Urinary bladder (tissue), 4 donors: Measurements from ENCODE around the gene ARHGAP22. TPM values are rescaled to one million over a fixed set of nuclear protein-coding genes. Genes with fewer than 3 reads are reported as not detected.

Experiments
- DNase-seq: peaks from one replicate; pipeline ENCODE4 v3.0.0-alpha.2; 2015; ENCODE audit errors: extremely low spot score
- H3K27ac ChIP-seq: one replicate; pipeline ENCODE4 v1.5.1; 2013; ENCODE audit warnings: low read depth, mild to moderate bottlenecking, moderate library complexity
- H3K36me3 ChIP-seq: one replicate; pipeline ENCODE4 v1.6.1; 2013; ENCODE audit warnings: mild to moderate bottlenecking, moderate library complexity; ENCODE audit not compliant: insufficient read depth
- H3K4me1 ChIP-seq: one replicate; pipeline ENCODE4 v1.6.1; 2013; ENCODE audit warnings: mild to moderate bottlenecking, moderate library complexity; ENCODE audit not compliant: insufficient read depth
- H3K4me3 ChIP-seq: one replicate; pipeline ENCODE4 v1.5.1; 2013; ENCODE audit warnings: low read depth, low read length
- WGBS: extraction: QIAGEN DNeasy Blood & Tissue Kit; methylation state at CpG from one replicate; pipeline ENCODE4 v1.1.7; 2013; 5-methylcytosine and 5-hydroxymethylcytosine counted together
- polyA plus RNA-seq: library from polyadenylated mRNA; stranded (reverse); fragments of 200-250 nt; gene quantifications from one replicate; pipeline ENCODE4 v1.2.3, GENCODE V29; 2013
- total RNA-seq: library from RNA; depleted of rRNA; stranded (reverse); fragments of >200 nt; gene quantifications from one replicate; pipeline ENCODE4 v1.2.3, GENCODE V29; 2014
- donor health status: healthy with polysubstance abuse.
- donor health status: healthy.

The ARHGAP22 gene
- total and polyA plus RNA-seq, 2 donors, result 2.3 to 6.0 TPM

DNA sequence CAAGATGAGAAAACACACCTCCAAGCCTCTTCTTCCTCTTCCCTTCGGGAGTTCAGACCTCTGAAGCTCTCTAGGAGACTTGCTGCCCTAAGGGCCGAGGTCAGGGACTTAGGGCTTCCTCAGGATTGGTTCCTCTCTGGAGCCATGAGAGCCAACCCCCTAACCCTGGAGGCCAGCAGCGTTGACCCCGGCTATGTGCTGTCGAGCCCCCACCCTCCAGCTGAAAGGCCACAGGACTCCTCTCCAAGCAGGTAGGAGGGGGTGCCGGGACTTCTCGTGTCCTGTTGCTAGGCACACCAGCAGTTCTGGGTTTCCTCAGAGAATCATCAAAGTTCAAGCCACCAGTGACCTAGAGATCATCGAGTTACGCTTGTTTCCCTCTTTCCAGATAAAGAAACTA is 87.4 kb downstream of the ARHGAP22 start:
- 84% methylated on average over 9 of the region's 9 CpGs for WGBS
- no peak overlapping the region for H3K4me3 ChIP-seq
- H3K36me3 ChIP-seq, result no peaks in the 10 kb centered on the region
- H3K4me1 ChIP-seq, result no peaks in the 10 kb centered on the region
- no peak overlapping the region for H3K27ac ChIP-seq
- no peak for DNase-seq

DNA sequence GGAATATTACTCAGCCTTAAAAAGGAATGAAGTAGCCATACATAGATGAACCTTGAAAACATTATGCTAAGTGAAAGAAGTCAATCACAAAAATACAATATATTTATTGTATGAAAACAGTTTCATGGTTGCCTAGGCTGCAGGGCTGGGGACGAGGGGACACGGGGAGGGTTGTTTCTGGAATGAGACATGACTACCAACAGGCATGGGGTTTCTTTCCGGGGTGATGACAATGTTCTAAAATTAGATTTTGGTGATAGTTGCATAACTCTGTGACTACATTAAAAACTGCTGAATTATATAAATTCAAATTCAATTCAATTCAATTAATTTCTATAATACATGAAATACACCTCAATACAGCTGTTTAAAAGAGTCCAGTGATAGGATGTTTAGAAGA is 88.0 kb downstream of the ARHGAP22 start:
- Histone ChIP-seq H3K36me3 (no peaks in the 10 kb centered on the region), H3K4me1 (no peaks in the 10 kb centered on the region), H3K4me3 (no peak overlapping the region), H3K27ac (no peak overlapping the region)
- no peak for DNase-seq
- 81% methylated on average over 3 of the region's 3 CpGs for WGBS

DNA sequence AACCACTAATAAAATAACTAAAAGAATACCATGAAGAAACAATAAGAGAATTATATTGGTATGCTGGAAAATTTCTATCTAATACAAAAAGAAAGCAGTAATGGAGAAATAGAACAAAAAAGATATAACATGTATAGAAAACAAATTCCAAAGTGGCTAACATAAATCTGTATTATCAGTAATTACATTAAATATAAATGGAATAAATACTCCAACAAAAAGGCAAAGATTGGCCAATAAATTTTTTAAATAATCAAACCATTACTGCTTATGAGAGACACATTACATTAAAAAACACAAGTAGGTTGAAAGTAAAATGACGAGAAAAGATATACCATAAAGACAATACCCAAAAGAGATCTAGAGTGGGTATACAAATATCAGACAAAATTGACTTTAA is 90.0 kb downstream of the ARHGAP22 start:
- Histone ChIP-seq H3K4me3 (no peak overlapping the region), H3K4me1 (no peaks in the 10 kb centered on the region), H3K27ac (no peak overlapping the region), H3K36me3 (no peaks in the 10 kb centered on the region)
- WGBS, result 87% methylated on average over 1 of the region's 1 CpG
- no peak for DNase-seq

DNA sequence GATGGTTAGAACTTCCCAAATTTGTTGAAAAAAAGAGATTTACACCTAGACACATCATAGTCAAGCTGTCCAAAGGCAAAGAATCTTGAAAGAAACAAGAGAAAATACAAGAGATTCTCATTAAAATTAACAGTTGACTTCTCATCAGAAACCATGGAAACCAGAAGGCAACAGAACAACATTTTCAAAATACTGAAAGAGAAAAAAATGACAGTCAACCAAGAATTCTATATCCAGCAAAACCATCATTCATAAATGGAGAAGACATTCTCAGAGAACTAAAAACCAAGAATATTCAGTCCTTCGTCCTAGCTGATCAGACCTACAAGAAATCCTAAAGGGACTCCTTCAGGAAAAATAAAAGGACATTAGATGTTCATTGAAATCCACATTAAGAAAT is 90.6 kb downstream of the ARHGAP22 start:
- H3K27ac ChIP-seq, result no peak overlapping the region
- no peak overlapping the region for H3K4me3 ChIP-seq
- H3K4me1 ChIP-seq, result no peaks in the 10 kb centered on the region
- no peak for DNase-seq
- H3K36me3 ChIP-seq, result no peaks in the 10 kb centered on the region
- 92% methylated on average over 1 of the region's 1 CpG for WGBS

DNA sequence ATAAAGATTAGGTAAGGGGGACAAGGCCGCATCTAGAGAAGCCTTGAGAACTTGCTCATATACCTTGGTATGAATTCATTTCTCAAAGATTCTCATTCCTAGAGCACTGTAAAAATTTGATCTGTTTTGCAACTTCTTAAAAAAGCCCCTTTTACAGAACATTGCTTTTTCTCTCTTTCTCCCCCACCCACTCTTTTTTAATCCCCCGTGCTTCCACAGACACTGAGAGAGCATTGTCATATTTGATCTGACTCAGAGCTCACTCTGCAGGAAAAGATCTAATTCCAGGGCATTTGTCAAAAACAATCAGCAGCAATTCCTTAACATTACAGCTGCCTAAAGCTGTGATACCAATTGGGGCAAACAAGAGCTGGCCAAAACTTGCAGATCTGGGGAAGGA is 92.0 kb downstream of the ARHGAP22 start:
- Histone ChIP-seq H3K4me3 (no peak overlapping the region), H3K36me3 (no peaks in the 10 kb centered on the region), H3K4me1 (no peaks in the 10 kb centered on the region), H3K27ac (no peak overlapping the region)
- DNase-seq, result no peak
- 85% methylated on average over 2 of the region's 2 CpGs for WGBS

DNA sequence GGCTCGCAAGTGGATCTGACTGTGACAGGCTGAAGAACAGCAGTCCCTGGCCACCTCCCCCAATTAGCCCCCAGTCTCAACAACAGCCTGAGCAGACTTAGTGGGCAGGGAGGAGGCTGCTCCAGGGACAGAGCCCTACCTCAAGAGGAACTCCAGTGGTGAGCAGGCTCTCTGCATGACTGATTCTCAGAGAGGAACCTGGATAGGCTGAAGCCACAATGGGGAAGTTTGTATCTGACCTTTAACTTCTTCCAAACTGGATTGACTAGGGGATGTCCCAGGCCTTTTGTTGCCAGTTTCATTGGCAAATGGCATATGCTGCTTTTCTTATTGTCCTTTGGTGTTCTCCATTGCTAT is 93.0 kb downstream of the ARHGAP22 start:
- no peak for DNase-seq
- Histone ChIP-seq H3K27ac (no peak overlapping the region), H3K4me1 (no peaks in the 10 kb centered on the region), H3K36me3 (no peaks in the 10 kb centered on the region), H3K4me3 (no peak overlapping the region)
- WGBS, result 95% methylated on average over 1 of the region's 1 CpG

DNA sequence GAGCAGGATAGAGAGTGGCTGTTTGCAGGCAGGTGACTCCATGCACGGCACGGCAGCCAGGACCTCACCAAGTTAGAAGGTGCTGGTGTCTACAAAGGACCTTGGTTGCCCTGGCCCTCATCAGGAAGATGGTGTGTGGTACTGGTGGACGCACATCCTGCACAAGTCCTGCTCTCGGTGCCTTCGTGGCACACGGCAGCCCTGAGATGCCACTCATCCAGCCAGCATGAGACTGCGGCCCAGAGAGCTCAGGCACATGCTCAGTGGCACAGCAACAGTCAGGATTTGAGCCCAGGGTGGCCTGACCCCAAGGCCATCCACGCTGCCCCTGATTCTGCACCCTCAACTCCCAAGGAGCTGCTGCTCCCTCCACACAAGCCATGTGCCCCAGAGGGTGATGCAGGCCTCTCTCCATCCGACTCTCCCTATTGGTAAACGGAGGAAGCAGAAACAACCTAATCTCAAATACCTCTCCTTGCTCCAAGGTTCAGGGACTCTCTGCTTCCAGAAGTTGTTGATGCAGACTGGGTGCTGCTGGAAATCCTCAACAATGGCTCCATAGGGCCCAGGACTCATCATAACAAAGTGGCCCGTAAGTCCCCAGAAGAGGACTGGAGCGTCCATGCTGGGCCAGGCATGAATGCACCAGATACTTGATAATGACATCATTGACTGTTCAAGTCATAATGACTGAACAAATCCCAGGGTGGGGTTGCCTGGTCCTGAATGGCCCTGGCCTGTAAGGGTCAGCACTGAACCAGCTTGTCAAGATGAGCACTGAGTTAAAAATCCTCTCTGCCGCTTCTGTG is 93.6 kb downstream of the ARHGAP22 start:
- Histone ChIP-seq H3K4me3 (no peak overlapping the region), H3K4me1 (no peaks in the 10 kb centered on the region), H3K27ac (no peak overlapping the region), H3K36me3 (no peaks in the 10 kb centered on the region)
- no peak for DNase-seq
- WGBS, result 94% methylated on average over 13 of the region's 13 CpGs

DNA sequence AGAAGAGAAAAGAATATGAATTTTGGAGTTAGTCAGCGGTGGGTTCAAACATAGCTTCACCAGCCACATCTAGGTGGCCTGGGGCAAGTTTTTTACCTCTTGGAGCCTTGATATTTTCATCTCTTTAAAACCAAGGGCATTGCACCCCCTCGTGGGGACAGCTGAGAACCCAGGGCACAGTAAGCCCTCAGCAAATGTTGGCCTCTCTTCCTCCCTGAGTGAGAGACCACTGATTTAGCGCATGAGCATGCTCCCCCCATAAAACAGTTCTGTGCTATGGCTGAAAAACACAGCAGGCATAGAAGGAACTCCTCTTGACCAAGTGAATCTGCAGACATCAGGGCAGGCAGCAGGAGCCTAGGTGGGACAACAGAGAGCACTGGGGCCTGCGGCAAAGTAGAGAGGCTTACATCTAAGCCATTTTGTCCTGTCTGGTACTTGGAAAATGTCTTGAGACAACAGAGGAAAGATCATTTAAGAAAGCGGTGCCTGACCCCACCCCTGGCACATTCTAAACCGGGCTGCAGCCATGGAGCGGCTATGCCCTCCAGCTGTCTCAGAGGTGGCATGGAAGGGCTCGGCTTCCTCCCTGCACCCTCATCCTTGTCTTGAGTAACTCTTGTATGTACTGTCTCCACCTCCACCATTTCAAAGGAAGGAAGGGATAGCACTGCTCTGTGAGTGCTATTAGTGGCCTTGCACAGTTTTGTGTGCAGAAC is 94.7 kb downstream of the ARHGAP22 start:
- Histone ChIP-seq H3K4me1 (no peaks in the 10 kb centered on the region), H3K36me3 (no peaks in the 10 kb centered on the region), H3K4me3 (no peak overlapping the region), H3K27ac (no peak overlapping the region)
- 88% methylated on average over 8 of the region's 8 CpGs for WGBS
- no peak for DNase-seq

DNA sequence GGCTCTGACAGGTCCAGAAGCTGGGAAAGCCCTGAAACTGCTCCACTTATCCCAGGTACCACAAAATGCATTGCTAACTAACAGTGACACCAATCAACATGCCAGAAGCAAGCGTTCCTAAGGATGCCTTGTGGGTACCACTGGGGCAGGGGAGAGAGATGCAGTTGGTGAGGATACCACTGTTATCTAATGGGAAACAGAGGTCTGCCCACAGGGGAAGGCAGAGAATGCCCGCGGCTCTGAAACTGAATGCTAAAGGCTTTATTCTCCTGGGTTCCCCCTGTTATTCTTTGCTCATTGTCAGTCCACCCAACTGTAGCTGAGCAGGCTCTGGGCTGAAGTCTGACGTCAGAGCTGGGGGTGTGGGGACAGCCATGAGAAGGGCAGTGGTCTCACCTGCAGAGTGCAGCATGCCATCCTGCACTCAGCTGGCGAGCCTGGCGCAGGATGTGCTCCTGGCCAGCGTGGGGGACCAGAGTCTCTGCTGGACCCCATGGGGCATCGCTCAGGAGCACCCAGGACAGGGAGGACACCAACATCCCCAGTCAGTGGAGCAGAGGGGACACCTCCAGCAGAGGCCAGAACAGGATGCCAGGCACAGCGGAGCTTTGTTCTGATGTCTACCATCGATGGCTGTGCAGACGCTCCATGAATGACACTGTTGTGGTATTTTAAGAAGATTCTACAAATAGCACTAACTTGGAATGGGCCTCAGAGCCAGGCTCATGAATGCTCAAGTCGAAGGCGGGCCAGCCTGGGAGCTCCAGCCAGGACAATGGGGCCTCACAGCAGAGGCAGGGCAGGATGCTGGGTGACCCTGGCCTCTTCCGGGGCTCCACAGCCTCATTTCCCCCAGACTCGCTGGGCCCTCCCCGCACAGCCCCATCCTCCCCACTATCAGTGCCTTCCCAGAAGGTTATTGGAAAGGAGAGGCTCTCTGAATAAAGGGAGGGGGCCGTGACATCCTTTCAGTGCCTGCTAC is 95.8 kb downstream of the ARHGAP22 start:
- Histone ChIP-seq H3K4me3 (no peak overlapping the region), H3K4me1 (no peaks in the 10 kb centered on the region), H3K27ac (no peak overlapping the region), H3K36me3 (no peaks in the 10 kb centered on the region)
- 76% methylated on average over 17 of the region's 17 CpGs for WGBS
- no peak for DNase-seq

DNA sequence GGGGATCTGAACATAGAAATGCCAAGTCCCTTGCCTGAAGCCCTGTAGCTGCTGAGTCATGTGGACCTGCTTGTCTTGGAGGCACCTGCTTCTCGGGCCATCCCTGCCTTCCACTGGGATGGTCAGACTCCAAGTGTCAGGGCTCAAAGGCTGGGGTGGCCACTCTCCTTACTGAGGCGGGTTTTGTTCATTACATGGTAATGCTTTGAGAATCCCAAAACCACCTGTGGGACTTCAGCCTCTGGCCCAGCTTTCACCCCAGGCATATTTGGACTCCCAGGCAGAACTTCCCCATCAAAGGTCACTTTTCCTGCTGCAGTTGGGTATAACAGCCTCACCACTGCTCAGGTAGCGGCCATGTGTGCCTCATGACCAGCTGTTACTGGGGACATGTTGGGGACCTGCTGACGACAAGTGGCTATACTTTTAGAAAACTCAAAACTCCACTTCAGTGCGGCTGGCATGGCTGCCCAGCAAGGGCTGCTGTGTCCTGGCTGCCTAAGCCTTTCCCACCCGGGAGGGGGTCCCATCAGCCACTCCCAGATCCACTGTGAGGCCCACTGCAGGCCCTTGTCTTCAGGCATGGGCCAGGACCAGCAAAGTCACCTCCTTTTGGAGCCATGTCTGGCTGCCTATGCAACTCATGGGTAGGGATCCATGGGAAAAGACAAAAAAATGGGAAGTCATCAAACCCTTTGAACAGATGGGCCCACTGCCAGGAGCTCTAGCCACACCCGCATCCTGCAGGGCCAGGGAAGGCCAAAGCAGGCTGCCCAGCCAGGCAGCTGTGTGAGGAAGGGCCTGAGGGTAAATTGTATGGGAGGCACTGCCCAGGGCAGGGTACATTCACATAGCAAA is 96.7 kb downstream of the ARHGAP22 start:
- DNase-seq, result no peak
- H3K27ac ChIP-seq, result no peak overlapping the region

DNA sequence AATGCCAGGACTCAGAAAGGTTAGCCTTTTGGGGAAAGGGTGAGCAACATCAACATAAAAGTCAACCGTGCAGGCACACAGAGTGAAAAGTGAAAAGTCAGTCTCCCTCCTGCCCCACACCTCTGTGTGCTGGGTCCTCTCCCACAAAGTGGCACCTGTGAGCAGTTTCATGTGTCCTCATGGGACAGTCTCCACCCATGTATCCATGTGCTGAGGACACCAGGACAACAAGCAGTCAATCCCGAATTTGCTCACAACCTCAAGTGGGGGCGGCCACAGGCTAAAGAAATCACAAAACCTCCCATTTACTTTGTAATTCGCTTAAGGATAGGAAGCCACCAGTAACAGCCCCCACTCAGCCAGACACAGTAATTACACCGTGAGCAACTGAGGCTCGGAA is 97.4 kb downstream of the ARHGAP22 start:
- Histone ChIP-seq H3K27ac (no peak overlapping the region), H3K36me3 (no peaks in the 10 kb centered on the region), H3K4me1 (no peaks in the 10 kb centered on the region), H3K4me3 (no peak overlapping the region)
- 82% methylated on average over 6 of the region's 6 CpGs for WGBS
- DNase-seq, result no peak

More for the DNA sequence above, 96.7 kb downstream of the ARHGAP22 start:
- H3K4me1 ChIP-seq, result no peaks in the 10 kb centered on the region
- no peaks in the 10 kb centered on the region for H3K36me3 ChIP-seq
- H3K4me3 ChIP-seq, result no peak overlapping the region
- WGBS, result 86% methylated on average over 7 of the region's 7 CpGs

DNA sequence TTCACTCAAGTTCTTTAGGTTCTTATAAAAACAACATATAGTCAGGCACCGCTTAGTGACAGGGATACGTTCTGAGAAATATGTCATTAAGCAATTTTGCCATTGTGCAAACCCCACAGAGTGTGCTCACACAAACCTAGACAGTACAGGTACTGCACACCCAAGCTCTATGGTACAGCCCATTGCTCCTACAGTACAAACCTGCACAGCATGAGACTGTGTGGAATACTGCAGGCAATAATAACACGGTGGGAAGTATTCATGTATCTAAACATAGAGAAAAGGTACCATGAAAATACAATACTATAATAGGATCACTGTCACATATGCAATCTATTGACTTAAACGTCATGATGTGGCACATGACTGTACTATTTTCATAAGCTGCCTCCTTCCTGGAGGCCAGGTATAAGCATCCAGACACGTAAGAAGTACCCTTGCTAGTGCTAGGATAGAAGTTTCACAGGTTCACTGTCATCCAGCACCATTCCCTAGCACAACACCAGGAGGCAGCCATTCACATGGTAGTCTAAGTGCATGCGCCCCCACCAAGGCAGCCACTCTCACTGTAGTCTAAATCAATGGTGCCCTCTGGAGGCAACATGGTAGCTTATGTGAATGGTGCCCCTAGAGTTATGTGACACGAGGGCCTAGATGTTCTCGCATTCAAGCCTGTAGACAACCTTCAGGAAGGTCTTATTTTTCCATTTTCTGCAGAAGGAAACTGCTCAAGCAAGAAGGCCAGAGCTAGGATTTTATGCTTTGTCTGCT is 98.5 kb downstream of the ARHGAP22 start:
- Histone ChIP-seq H3K27ac (no peak overlapping the region), H3K36me3 (no peaks in the 10 kb centered on the region), H3K4me3 (no peak overlapping the region), H3K4me1 (no peaks in the 10 kb centered on the region)
- DNase-seq, result no peak
- 86% methylated on average over 8 of the region's 8 CpGs for WGBS
